Stimulated activated effector memory CD8-positive, alpha-beta T cell treated with anti-CD3 and anti-CD28 coated beads, Interleukin-12 subunit alpha, Interleukin-12 subunit beta, amount 100 ng/mL, for 72 hours (primary cell): ENCODE results near the gene HUNK.

Experiments used
- ATAC-seq: fragments of 150-1000 bp; cut with Tn5 transposase; 2 replicates; pipeline ENCODE4 v1.10.0; 2021
- DNase-seq, 2 donors: peaks; one replicate each; pipeline ENCODE4 v3.0.0; 2021 to 2022; ENCODE audit warnings: low spot score in 2 of 2
- H3K27ac Mint-ChIP-seq: one replicate; pipeline ENCODE4 v1.8.0; 2022; ENCODE audit warnings: mild to moderate bottlenecking, mixed read lengths
- H3K36me3 Mint-ChIP-seq: one replicate; pipeline ENCODE4 v1.8.0; 2022; ENCODE audit warnings: mild to moderate bottlenecking, mixed read lengths
- H3K4me1 Mint-ChIP-seq: one replicate; pipeline ENCODE4 v1.8.0; 2022; ENCODE audit warnings: mixed read lengths
- H3K4me3 Mint-ChIP-seq: one replicate; pipeline ENCODE4 v1.8.0; 2022; ENCODE audit warnings: mild to moderate bottlenecking, mixed read lengths
- H3K9me3 Mint-ChIP-seq: one replicate; pipeline ENCODE4 v1.8.0; 2022; ENCODE audit warnings: mixed read lengths

HUNK gene

GRCh38 chr21:31879241-31879650 lies 6.4 kb downstream of the HUNK start:
- Mint-ChIP-seq H3K4me1 (no peaks in the 10 kb centered on the region), H3K4me3 (no peak overlapping the region), H3K27ac (no peak overlapping the region), H3K9me3 (no peaks in the 10 kb centered on the region), H3K36me3 (no peaks in the 10 kb centered on the region)
- ATAC-seq (no peak), DNase-seq (no peak)

- ATAC-seq (no peak), DNase-seq (no peak)
- H3K9me3 Mint-ChIP-seq: no peaks in the 10 kb centered on the region
- H3K36me3 Mint-ChIP-seq: no peaks in the 10 kb centered on the region
- H3K4me1 Mint-ChIP-seq: no peaks in the 10 kb centered on the region
- H3K27ac Mint-ChIP-seq: no peak overlapping the region
- H3K4me3 Mint-ChIP-seq: no peak overlapping the region
Measured at GRCh38 chr21:31879911-31880310, 7.1 kb downstream of the HUNK start.

DNA sequence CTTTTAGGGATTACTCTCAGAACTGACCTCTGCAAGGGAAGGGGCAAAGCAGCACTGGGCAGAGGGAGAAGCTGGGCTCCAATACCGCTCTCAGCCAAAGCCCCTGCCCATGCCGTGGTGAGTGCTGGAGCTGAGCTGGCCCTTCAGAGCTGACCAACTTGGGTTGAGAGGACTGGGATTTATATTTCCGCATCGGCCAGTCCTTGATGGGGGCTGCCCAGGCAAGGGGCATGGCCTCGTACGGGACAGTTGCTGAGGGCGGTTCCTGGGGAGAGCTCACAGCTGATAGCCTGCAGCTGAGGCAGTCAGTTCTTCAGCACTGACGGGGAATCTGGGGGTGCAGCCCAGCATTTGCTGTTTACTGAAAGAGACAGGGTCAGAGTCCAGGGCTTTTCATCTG lies 8.0 kb downstream of the HUNK start:
- Mint-ChIP-seq H3K4me1 (no peaks in the 10 kb centered on the region), H3K9me3 (no peaks in the 10 kb centered on the region), H3K27ac (no peak overlapping the region), H3K36me3 (no peaks in the 10 kb centered on the region), H3K4me3 (no peak overlapping the region)
- ATAC-seq (no peak), DNase-seq (no peak)

DNA sequence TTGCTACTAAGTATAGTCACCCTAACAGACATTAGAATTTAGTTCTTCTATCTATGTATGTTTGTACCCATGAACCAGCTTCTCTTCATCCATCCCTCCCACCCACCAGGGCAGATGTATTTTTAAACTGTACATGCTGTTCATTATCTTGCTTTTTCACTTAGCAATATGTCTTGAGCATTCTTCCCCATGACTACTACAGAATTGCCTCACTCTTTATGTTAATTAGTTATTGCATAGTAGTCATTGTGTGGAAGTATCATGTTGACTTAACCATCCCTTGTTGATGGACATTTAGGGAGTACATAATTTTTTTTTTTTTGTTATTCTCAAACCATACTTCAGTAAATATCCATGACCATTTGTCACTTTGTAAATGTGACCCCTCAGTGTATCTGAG lies 9.9 kb downstream of the HUNK start:
- no peak for ATAC-seq
- Mint-ChIP-seq H3K4me3 (no peak overlapping the region), H3K9me3 (no peaks in the 10 kb centered on the region), H3K27ac (no peak overlapping the region), H3K36me3 (no peaks in the 10 kb centered on the region), H3K4me1 (no peaks in the 10 kb centered on the region)
- no peak for DNase-seq

- Mint-ChIP-seq H3K36me3 (no peaks in the 10 kb centered on the region), H3K9me3 (no peaks in the 10 kb centered on the region), H3K4me3 (no peak overlapping the region), H3K4me1 (no peaks in the 10 kb centered on the region), H3K27ac (no peak overlapping the region)
- no peak for ATAC-seq
- DNase-seq: no peak
Measured at GRCh38 chr21:31885146-31885545, 12.3 kb downstream of the HUNK start.

GRCh38 chr21:31886915-31887314 lies 14.1 kb downstream of the HUNK start:
- ATAC-seq: no peak
- no peaks in the 10 kb centered on the region for H3K9me3 Mint-ChIP-seq
- no peak overlapping the region for H3K4me3 Mint-ChIP-seq
- no peak overlapping the region for H3K27ac Mint-ChIP-seq
- H3K4me1 Mint-ChIP-seq: no peaks in the 10 kb centered on the region
- no peak for DNase-seq
- no peaks in the 10 kb centered on the region for H3K36me3 Mint-ChIP-seq

DNA sequence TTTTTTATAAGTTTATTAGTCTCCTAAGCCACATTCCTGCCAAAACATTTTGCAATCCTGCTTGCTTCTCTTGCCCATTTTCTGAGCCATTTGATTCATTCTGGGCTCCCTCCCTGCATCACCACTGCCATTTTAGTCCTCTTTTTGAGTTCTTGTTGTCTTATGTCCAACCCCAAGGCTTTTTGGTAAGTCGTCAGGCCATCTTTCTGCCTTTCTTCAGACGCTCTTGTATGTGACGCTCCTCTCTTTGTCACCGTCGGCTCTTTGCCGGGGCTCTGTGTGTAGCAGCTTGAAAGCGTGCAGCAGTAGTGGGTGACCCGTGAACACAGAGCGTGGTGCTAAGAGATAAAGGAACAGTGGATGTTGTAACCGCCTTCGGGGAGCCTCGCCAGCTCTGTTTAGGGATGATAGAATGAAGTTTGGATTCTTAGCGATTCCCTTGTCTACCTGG lies 14.6 kb downstream of the HUNK start:
- Mint-ChIP-seq H3K36me3 (no peaks in the 10 kb centered on the region), H3K27ac (no peak overlapping the region), H3K9me3 (no peaks in the 10 kb centered on the region), H3K4me3 (no peak overlapping the region), H3K4me1 (no peaks in the 10 kb centered on the region)
- ATAC-seq: no peak
- no peak for DNase-seq

- no peak overlapping the region for H3K27ac Mint-ChIP-seq
- H3K4me1 Mint-ChIP-seq: no peaks in the 10 kb centered on the region
- H3K9me3 Mint-ChIP-seq: no peaks in the 10 kb centered on the region
- no peak overlapping the region for H3K4me3 Mint-ChIP-seq
- no peaks in the 10 kb centered on the region for H3K36me3 Mint-ChIP-seq
- DNase-seq (no peak), ATAC-seq (no peak)
Measured at GRCh38 chr21:31888936-31889371, 16.1 kb downstream of the HUNK start.

- DNase-seq (no peak), ATAC-seq (no peak)
- Mint-ChIP-seq H3K4me1 (no peaks in the 10 kb centered on the region), H3K4me3 (no peak overlapping the region), H3K27ac (no peak overlapping the region), H3K36me3 (no peaks in the 10 kb centered on the region), H3K9me3 (no peaks in the 10 kb centered on the region)
Measured at GRCh38 chr21:31889460-31889859, 16.6 kb downstream of the HUNK start.

- Mint-ChIP-seq H3K9me3 (no peaks in the 10 kb centered on the region), H3K27ac (no peak overlapping the region), H3K4me3 (no peak overlapping the region), H3K4me1 (no peaks in the 10 kb centered on the region), H3K36me3 (no peaks in the 10 kb centered on the region)
- ATAC-seq (no peak), DNase-seq (no peak)
Measured at GRCh38 chr21:31892686-31893085, 19.9 kb downstream of the HUNK start.

- Mint-ChIP-seq H3K36me3 (no peaks in the 10 kb centered on the region), H3K4me3 (no peak overlapping the region), H3K27ac (no peak overlapping the region), H3K9me3 (no peaks in the 10 kb centered on the region), H3K4me1 (no peaks in the 10 kb centered on the region)
- DNase-seq (no peak), ATAC-seq (no peak)
Measured at GRCh38 chr21:31893851-31894415, 21.1 kb downstream of the HUNK start.

DNA sequence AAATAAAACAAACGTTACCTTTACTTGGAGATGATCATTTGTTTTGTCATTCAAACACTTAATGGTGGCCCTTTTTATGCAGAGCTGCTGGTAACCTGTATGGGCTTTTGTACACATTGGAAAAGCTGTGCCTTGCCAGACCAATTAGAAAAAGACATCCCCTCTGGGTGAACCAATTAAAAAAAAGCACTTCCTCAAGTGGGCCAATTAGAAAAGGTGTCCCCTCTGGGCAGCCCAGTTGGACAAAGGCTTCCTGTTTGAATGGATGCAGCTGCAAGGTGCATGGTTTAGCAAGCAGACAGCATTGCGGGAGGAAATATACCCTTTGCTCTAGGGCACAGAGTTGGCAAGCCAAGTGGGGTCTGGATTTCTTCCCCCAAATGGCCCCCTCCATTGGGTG lies 21.6 kb downstream of the HUNK start:
- Mint-ChIP-seq H3K27ac (no peak overlapping the region), H3K4me1 (no peaks in the 10 kb centered on the region), H3K9me3 (no peaks in the 10 kb centered on the region), H3K36me3 (no peaks in the 10 kb centered on the region), H3K4me3 (no peak overlapping the region)
- ATAC-seq: no peak
- no peak for DNase-seq

- no peaks in the 10 kb centered on the region for H3K4me1 Mint-ChIP-seq
- no peak overlapping the region for H3K4me3 Mint-ChIP-seq
- ATAC-seq (no peak), DNase-seq (no peak)
- H3K36me3 Mint-ChIP-seq: no peaks in the 10 kb centered on the region
- no peaks in the 10 kb centered on the region for H3K9me3 Mint-ChIP-seq
- no peak overlapping the region for H3K27ac Mint-ChIP-seq
Measured at GRCh38 chr21:31895077-31895835, 22.4 kb downstream of the HUNK start.

GRCh38 chr21:31896019-31896418 lies 23.2 kb downstream of the HUNK start:
- no peak overlapping the region for H3K4me3 Mint-ChIP-seq
- no peaks in the 10 kb centered on the region for H3K4me1 Mint-ChIP-seq
- no peak for ATAC-seq
- H3K9me3 Mint-ChIP-seq: no peaks in the 10 kb centered on the region
- no peak overlapping the region for H3K27ac Mint-ChIP-seq
- DNase-seq: no peak
- no peaks in the 10 kb centered on the region for H3K36me3 Mint-ChIP-seq

DNA sequence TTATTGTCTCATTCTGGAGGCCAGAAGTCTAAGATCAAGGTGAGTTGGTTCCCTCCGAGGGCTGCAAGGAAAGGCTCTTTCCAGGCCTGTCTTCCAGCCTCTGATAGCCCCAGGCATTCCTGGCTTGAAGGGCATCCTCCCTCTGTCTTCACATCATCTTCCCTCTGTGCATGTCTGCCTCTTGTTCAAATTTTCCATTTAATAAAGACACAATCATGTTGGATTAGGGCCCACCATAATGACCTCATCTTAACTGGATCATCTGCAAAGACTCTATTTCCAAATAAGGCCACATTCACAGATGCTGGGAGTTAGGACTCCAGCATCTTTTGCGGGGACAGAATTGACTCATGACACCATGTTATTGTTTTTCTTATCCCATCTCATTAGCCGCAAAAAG lies 24.5 kb downstream of the HUNK start:
- no peak for DNase-seq
- H3K36me3 Mint-ChIP-seq: no peaks in the 10 kb centered on the region
- no peaks in the 10 kb centered on the region for H3K4me1 Mint-ChIP-seq
- no peaks in the 10 kb centered on the region for H3K9me3 Mint-ChIP-seq
- H3K4me3 Mint-ChIP-seq: no peak overlapping the region
- H3K27ac Mint-ChIP-seq: no peak overlapping the region
- no peak for ATAC-seq

DNA sequence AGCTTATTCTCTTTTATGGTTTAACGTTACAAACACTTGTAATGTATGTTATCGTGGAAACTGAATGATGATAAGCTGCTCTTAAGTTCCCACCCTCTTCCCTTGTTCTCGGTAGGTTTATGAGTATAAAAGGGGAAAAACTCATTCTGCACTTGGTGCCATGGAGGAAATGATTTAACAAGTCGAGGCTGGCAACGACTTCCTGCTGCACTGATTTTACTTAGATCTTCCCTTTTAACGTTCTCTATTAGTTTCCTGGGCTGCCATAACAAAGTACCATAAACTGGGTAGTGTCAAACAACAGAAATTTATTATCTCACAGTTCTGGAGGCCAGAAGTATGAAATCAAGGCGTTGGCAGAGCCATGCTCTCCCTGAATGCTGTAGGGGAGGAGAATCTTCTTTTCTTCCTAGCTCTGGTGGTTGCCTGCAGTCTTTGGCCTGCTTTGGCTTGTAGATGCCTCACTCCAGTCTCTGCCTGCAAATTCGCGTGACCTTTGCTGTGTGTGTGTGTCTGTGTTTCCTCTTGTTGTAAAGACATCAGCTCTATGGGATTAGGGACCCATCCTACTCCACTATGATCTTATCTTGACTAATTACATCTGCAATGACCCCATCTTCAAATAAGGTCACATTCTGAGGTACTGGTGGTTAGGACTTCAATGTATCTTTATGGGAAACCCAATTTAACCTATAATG lies 26.3 kb downstream of the HUNK start:
- no peaks in the 10 kb centered on the region for H3K4me1 Mint-ChIP-seq
- no peaks in the 10 kb centered on the region for H3K9me3 Mint-ChIP-seq
- H3K27ac Mint-ChIP-seq: no peak overlapping the region
- DNase-seq (no peak), ATAC-seq (no peak)
- no peaks in the 10 kb centered on the region for H3K36me3 Mint-ChIP-seq
- H3K4me3 Mint-ChIP-seq: no peak overlapping the region
